Karpas-422 (cell line): ENCODE results near the gene VGF. TPM values are rescaled to one million over a fixed set of nuclear protein-coding genes. Genes with fewer than 3 reads are reported as not detected.

Source experiments
- DNase-seq: peaks from one replicate; pipeline ENCODE4 v3.0.0-alpha.2; 2015
- H2AFZ ChIP-seq: fragments of 200-600 bp; sonication (generic); 2 replicates; pipeline ENCODE4 v1.6.1; 2014; ENCODE audit warnings: antibody characterized with exemption, low read length, mixed read lengths
- H3K27ac ChIP-seq: fragments of 200-600 bp; sonication (generic); 2 replicates; pipeline ENCODE4 v1.5.1; 2014; ENCODE audit warnings: mild to moderate bottlenecking, low read length, moderate library complexity
- H3K27me3 ChIP-seq: fragments of 200-600 bp; sonication (generic); 2 replicates; pipeline ENCODE4 v1.6.1; 2014; ENCODE audit warnings: low read length, mixed read lengths
- H3K36me3 ChIP-seq: fragments of 200-600 bp; sonication (generic); 2 replicates; pipeline ENCODE4 v1.6.1; 2014; ENCODE audit warnings: low read length, mixed read lengths; ENCODE audit not compliant: insufficient read depth
- H3K4me1 ChIP-seq: fragments of 200-600 bp; sonication (generic); 2 replicates; pipeline ENCODE4 v1.6.1; 2014; ENCODE audit warnings: mild to moderate bottlenecking, low read length, mixed read lengths
- H3K4me2 ChIP-seq: fragments of 200-600 bp; sonication (generic); 2 replicates; pipeline ENCODE4 v1.6.1; 2014; ENCODE audit warnings: low read length, low read depth, mild to moderate bottlenecking; ENCODE audit not compliant: poor library complexity, severe bottlenecking
- H3K4me3 ChIP-seq: fragments of 200-600 bp; sonication (generic); 2 replicates; pipeline ENCODE4 v1.5.1; 2014; ENCODE audit warnings: mild to moderate bottlenecking, antibody characterized with exemption, low read length, mixed read lengths
- H3K79me2 ChIP-seq: fragments of 200-600 bp; sonication (generic); 2 replicates; pipeline ENCODE4 v1.6.1; 2014; ENCODE audit warnings: mild to moderate bottlenecking, low read length, mixed read lengths
- H3K9ac ChIP-seq: fragments of 200-600 bp; sonication (generic); 2 replicates; pipeline ENCODE4 v1.6.0; 2014; ENCODE audit warnings: low read length
- H3K9me2 ChIP-seq: fragments of 200-600 bp; sonication (generic), shearing (Covaris generic); replicated peaks from 2 replicates; pipeline ENCODE4 v1.6.0; 2014; ENCODE audit warnings: mild to moderate bottlenecking, low read length, moderate library complexity; ENCODE audit not compliant: insufficient read depth
- H3K9me3 ChIP-seq: fragments of 300-700, 200-600 bp; sonication (generic); 2 replicates; pipeline ENCODE4 v1.6.1; 2014; ENCODE audit warnings: low read length, mixed read lengths
- H4K20me1 ChIP-seq: fragments of 200-600 bp; sonication (generic); 2 replicates; pipeline ENCODE4 v1.6.1; 2014; ENCODE audit warnings: mild to moderate bottlenecking, antibody characterized with exemption, low read length, low read depth; ENCODE audit not compliant: insufficient read depth
- total RNA-seq: library from RNA; depleted of rRNA; stranded (reverse); fragments of >200 nt; shearing (Covaris generic); gene quantifications from 2 replicates; pipeline ENCODE4 v1.2.3, GENCODE V29; 2014; ENCODE audit warnings: low replicate concordance

Gene VGF
- total RNA-seq, 1 experiment from 2014 or later, result 0.86 TPM

DNA sequence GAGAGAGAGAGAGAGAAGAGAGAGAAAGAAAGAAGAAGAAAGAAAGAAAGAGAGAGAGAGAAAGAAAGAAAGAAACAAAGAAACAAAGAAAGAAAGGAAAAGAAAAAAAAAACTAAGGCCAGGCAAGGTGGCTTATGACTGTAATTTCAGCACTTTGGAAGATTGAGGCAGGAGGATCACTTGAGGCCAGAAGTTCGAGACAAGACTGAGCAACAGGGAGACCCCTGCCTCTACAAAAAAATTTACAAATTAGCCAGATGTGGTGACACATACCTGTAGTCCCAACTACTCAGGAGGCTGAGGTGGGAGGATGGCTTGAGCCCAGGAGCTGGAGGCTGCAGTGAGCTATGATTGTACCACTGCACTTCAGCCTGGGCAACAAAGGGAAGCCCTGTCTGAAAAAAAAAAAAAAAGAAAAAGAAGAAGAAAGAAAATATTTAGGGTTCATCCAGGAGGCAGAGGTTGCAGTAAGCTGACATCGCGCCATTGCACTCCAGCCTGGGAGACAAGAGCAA lies 35.7 kb downstream of the VGF start:
- no peak overlapping the region for H3K9ac ChIP-seq
- no peak overlapping the region for H2AFZ ChIP-seq
- H3K27me3 ChIP-seq, result no peaks in the 10 kb centered on the region
- no peaks in the 10 kb centered on the region for H4K20me1 ChIP-seq
- H3K79me2 ChIP-seq, result no peaks in the 10 kb centered on the region
- H3K4me3 ChIP-seq, result no peak overlapping the region
- H3K9me3 ChIP-seq, result no peaks in the 10 kb centered on the region
- H3K27ac ChIP-seq, result no peak overlapping the region
- DNase-seq, result no peak
- peaks cover 9% of the 10 kb centered on the region for H3K4me1 ChIP-seq
- H3K4me2 ChIP-seq, result no peak overlapping the region
- H3K9me2 ChIP-seq, result no peaks in the 10 kb centered on the region
- H3K36me3 ChIP-seq, result no peaks in the 10 kb centered on the region

DNA sequence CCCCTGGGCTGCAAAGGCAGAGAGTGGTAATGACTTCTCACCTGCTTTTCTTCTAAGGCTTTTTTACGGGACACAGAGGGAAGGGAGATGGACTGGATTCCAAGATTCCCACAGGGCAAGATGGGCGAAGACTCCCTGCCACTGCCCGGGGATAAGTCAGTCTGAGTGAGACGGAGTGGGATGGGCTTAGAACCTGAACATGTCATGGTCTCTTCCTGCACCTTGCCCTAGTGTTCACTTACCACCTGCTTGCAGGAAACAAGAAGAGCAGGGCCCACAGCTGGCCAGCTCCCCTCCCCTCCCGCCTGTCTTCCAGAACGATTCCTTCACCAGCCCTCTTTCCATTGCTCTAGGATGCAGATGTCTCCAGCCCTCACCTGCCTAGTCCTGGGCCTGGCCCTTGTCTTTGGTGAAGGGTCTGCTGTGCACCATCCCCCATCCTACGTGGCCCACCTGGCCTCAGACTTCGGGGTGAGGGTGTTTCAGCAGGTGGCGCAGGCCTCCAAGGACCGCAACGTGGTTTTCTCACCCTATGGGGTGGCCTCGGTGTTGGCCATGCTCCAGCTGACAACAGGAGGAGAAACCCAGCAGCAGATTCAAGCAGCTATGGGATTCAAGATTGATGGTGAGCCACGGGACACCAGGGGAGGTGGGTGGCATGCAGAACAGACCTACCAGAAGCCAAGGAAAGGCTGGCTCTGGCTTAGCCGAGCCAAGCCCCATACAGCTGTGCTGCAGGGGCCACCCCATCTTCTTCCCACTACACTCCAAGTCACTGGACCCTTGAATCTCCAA lies 37.1 kb downstream of the VGF start:
- Histone ChIP-seq H3K9me3 (no peaks in the 10 kb centered on the region), H3K27me3 (no peaks in the 10 kb centered on the region), H3K4me3 (no peak overlapping the region), H3K9me2 (no peaks in the 10 kb centered on the region), H3K9ac (no peak overlapping the region), H3K79me2 (no peaks in the 10 kb centered on the region), H4K20me1 (no peaks in the 10 kb centered on the region), H2AFZ (no peak overlapping the region), H3K27ac (no peak overlapping the region), H3K4me1 (peaks cover 9% of the 10 kb centered on the region), H3K4me2 (no peak overlapping the region), H3K36me3 (no peaks in the 10 kb centered on the region)
- no peak for DNase-seq

DNA sequence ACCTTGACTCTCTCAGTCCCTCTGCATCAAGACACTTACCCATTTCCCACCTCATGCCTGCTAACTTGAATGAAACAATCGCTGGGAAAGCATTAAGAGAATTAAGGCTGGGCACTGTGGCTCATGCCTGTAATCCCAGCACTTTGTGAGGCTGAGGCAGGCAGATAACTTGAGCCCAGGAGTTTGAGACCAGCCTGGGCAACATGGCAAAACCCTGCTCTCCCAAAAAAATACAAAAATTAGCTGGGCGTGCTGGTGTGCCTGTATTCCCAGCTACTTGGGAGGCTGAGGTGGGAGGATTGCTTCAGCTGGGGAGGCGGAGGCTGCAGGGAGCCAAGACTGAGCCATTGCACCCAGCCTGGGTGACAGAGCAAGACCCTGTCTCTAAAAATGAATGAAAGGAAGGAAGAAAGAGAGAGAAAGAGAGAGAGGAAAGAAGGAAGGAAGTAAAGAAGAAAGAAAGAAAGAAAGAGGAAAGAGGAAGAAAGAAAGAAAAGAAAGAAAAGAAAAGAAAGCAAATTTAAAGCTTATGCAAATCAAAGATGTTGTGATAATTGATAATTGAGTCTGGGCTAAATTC lies 37.8 kb downstream of the VGF start:
- Histone ChIP-seq H3K4me3 (no peak overlapping the region), H3K9me2 (no peaks in the 10 kb centered on the region), H3K27ac (no peak overlapping the region), H3K79me2 (no peaks in the 10 kb centered on the region), H2AFZ (no peak overlapping the region), H3K9ac (no peak overlapping the region), H3K4me2 (no peak overlapping the region), H3K9me3 (no peaks in the 10 kb centered on the region), H4K20me1 (no peaks in the 10 kb centered on the region), H3K4me1 (peaks cover 9% of the 10 kb centered on the region), H3K27me3 (no peaks in the 10 kb centered on the region), H3K36me3 (no peaks in the 10 kb centered on the region)
- DNase-seq, result no peak

DNA sequence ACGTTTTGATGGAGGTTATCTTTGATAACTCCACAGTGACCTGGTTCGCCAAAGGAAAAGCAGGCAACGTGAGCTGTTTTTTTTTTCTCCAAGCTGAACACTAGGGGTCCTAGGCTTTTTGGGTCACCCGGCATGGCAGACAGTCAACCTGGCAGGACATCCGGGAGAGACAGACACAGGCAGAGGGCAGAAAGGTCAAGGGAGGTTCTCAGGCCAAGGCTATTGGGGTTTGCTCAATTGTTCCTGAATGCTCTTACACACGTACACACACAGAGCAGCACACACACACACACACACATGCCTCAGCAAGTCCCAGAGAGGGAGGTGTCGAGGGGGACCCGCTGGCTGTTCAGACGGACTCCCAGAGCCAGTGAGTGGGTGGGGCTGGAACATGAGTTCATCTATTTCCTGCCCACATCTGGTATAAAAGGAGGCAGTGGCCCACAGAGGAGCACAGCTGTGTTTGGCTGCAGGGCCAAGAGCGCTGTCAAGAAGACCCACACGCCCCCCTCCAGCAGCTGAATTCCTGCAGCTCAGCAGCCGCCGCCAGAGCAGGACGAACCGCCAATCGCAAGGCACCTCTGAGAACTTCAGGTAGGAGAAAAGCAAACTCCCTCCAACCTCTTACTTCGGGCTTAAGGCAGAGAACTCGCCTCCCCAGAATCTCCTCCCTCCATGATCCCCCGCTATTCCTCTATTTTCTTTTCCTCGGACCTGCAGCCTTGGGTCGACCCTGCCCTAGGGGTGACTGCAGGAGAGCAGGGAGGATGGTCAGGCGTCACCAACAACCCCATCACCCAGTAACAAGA lies 38.5 kb downstream of the VGF start, which contains the start of gene SERPINE1:
TSS of gene SERPINE1 (plus strand) at position 454 of the 809 bp plus-strand sequence. CDS start 1,290 bp downstream, outside the sequence.
- Histone ChIP-seq H3K4me1 (peaks cover 9% of the 10 kb centered on the region), H3K9me2 (no peaks in the 10 kb centered on the region), H4K20me1 (no peaks in the 10 kb centered on the region), H3K79me2 (no peaks in the 10 kb centered on the region), H3K9me3 (no peaks in the 10 kb centered on the region), H3K4me3 (no peak within 1 kb of the TSS), H2AFZ (peak within 1 kb of the TSS; percentile 86), H3K27ac (no peak within 1 kb of the TSS), H3K27me3 (no peaks in the 10 kb centered on the region), H3K9ac (no peak within 1 kb of the TSS), H3K4me2 (no peak within 1 kb of the TSS), H3K36me3 (no peaks in the 10 kb centered on the region)
- peak; percentile 47 for DNase-seq

DNA sequence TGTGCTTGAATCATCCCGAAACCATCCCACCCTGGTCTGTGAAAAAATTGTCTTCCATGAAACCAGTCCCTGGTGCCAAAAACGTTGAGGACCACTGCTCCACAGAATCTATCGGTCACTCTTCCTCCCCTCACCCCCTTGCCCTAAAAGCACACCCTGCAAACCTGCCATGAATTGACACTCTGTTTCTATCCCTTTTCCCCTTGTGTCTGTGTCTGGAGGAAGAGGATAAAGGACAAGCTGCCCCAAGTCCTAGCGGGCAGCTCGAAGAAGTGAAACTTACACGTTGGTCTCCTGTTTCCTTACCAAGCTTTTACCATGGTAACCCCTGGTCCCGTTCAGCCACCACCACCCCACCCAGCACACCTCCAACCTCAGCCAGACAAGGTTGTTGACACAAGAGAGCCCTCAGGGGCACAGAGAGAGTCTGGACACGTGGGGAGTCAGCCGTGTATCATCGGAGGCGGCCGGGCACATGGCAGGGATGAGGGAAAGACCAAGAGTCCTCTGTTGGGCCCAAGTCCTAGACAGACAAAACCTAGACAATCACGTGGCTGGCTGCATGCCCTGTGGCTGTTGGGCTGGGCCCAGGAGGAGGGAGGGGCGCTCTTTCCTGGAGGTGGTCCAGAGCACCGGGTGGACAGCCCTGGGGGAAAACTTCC lies 39.2 kb downstream of the VGF start:
- peaks cover 9% of the 10 kb centered on the region for H3K4me1 ChIP-seq
- no peaks in the 10 kb centered on the region for H3K27me3 ChIP-seq
- no peaks in the 10 kb centered on the region for H3K9me3 ChIP-seq
- H3K79me2 ChIP-seq, result no peaks in the 10 kb centered on the region
- H3K9ac ChIP-seq, result no peak overlapping the region
- H3K4me3 ChIP-seq, result no peak overlapping the region
- no peaks in the 10 kb centered on the region for H4K20me1 ChIP-seq
- no peak overlapping the region for H3K4me2 ChIP-seq
- no peaks in the 10 kb centered on the region for H3K36me3 ChIP-seq
- no peak overlapping the region for H3K27ac ChIP-seq
- 0 out of 2 replicates have a peak overlapping the region, but pooled peaks have one; percentile 86 for H2AFZ ChIP-seq
- no peak for DNase-seq
- no peaks in the 10 kb centered on the region for H3K9me2 ChIP-seq

DNA sequence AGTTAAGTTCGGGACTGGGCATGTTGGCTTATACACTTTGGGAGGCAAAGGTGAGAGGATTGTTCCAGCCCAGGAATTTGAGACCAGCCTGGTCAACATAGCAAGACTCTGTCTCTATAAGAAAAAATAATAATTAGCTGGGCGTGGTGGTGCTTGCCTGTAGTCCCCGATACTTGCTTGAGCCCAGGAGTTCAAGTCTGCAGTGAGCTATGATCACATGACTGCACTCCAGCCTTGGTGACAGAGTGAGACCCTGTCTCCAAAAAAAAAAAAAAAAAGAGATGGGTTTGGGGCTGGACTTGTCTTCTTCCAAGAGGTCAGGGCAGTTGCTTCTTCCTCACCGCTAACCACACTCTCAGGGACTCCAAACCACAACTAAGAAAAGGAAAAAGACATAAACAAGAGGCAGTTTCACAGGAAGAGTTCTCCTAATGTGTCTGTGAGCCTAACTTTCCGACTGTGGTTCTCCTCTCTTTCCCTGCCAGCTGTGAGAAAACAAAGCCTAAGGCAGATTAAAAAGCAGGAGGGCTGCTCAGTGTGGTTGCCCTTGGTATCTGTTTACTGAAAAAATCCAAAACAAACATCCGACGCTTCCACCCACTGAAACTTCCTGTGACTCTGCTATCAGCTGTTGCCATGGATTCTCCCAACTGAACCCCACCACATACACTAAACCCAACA lies 40.9 kb downstream of the VGF start:
- H3K4me1 ChIP-seq, result peaks cover 9% of the 10 kb centered on the region
- H3K9me2 ChIP-seq, result no peaks in the 10 kb centered on the region
- no peaks in the 10 kb centered on the region for H4K20me1 ChIP-seq
- H3K79me2 ChIP-seq, result no peaks in the 10 kb centered on the region
- H3K9ac ChIP-seq, result no peak overlapping the region
- DNase-seq, result no peak
- no peaks in the 10 kb centered on the region for H3K36me3 ChIP-seq
- H3K4me2 ChIP-seq, result no peak overlapping the region
- H2AFZ ChIP-seq, result no peak overlapping the region
- H3K27me3 ChIP-seq, result no peaks in the 10 kb centered on the region
- H3K27ac ChIP-seq, result no peak overlapping the region
- no peaks in the 10 kb centered on the region for H3K9me3 ChIP-seq
- no peak overlapping the region for H3K4me3 ChIP-seq

DNA sequence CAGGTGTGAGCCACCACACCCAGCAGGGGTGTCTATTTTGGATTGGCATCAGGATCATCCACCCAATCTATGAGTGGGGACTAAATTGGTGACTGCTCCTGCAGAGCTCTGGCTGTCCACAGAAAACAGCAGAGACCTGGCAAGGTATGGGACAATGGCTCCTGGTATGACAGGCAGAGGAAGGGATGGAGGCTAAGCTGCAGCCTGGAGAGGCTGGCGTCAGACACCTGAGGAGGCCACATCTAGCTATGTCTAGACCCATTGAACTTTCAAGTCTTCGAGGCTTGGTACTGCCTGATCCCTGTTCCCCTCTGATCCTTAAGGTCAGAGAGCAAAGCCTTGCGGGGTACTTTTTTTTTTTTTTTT lies 41.7 kb downstream of the VGF start:
- Histone ChIP-seq H3K27me3 (no peaks in the 10 kb centered on the region), H2AFZ (no peak overlapping the region), H3K9ac (no peak overlapping the region), H3K4me1 (peaks cover 9% of the 10 kb centered on the region), H3K4me2 (no peak overlapping the region), H3K4me3 (no peak overlapping the region), H3K27ac (no peak overlapping the region), H3K9me3 (no peaks in the 10 kb centered on the region), H3K36me3 (no peaks in the 10 kb centered on the region), H3K9me2 (no peaks in the 10 kb centered on the region), H3K79me2 (no peaks in the 10 kb centered on the region), H4K20me1 (no peaks in the 10 kb centered on the region)
- DNase-seq, result no peak
